ENCODE data around the gene NXT1.

NXT1 gene

GRCh38 chr20:23393996-23394775 is 43.6 kb downstream of the NXT1 start:
- no peak for DNase-seq

GRCh38 chr20:23396950-23397627 is 46.5 kb downstream of the NXT1 start:
- DNase-seq: no peak

DNA sequence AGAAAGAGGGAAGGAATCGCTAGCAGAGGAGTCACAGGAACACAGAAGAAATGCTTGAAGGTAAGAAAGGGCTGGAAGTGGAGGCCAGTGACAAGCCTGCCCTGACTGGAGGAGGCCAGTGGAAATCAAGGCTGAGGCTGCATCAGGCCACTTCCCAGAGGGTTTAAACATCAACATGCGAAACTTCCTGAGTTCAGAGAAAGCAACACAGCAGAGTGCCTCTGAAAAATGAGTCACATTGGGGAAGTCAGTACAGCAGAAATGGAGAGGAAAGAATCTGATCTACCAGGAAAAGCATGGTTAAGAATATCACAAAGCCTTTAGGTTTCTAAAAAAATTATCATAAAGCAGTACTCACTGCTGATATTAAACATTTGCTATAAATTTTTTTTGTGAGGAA is 47.4 kb downstream of the NXT1 start:
- DNase-seq: no peak

- no peak for DNase-seq
Observed at GRCh38 chr20:23399568-23400241, 49.1 kb downstream of the NXT1 start.

GRCh38 chr20:23401051-23401450 is 50.5 kb downstream of the NXT1 start:
- DNase-seq: no peak

- DNase-seq: no peak
Observed at GRCh38 chr20:23403751-23404150, 53.2 kb downstream of the NXT1 start.

DNA sequence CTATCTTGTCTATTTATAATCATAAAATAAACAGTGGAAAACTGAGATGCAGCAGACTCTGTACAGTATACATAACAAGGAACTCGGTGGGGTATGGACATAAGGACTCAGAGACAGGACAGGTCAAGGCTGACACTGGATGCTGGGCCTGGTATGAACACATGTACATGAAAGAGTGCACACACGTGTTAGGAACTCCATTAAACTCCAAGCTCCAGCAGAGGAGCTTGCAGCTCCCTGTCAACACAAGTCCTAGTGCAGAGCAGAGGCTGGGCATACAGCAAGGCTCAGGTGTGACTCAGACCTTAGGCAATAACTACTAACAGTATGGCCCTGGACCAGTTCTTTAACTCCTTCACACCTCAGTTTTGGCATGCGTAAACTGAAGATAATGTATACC is 53.6 kb downstream of the NXT1 start:
- DNase-seq: no peak
